GM18870 (cell line): Measurements from ENCODE around the gene TRIM67.
"Not testable (repeated sequence)": the region's sequence is repeated elsewhere in the genome, so short reads cannot be mapped to it uniquely, and the experiment has no call there.

Experiments used
- ATAC-seq: cut with Tn5 transposase; IDR thresholded peaks from one replicate; pipeline ENCODE4 v1.9.1; 2021; ENCODE audit warnings: moderate library complexity; ENCODE audit not compliant: unreplicated experiment

Gene TRIM67

GRCh38 chr1:231201979-231202633 lies 40.2 kb downstream of the TRIM67 start:
- ATAC-seq = no peak

GRCh38 chr1:231203259-231204057 lies 41.6 kb downstream of the TRIM67 start:
- ATAC-seq = no peak

- no peak for ATAC-seq
These were observed 45.0 kb downstream of the TRIM67 start for GRCh38 chr1:231206856-231207255.

GRCh38 chr1:231207437-231207836 lies 45.6 kb downstream of the TRIM67 start:
- no peak for ATAC-seq

GRCh38 chr1:231208980-231209379 lies 47.1 kb downstream of the TRIM67 start:
- no peak for ATAC-seq

- no peak for ATAC-seq
These were observed 47.7 kb downstream of the TRIM67 start for GRCh38 chr1:231209531-231209930.

GRCh38 chr1:231210126-231210525 lies 48.3 kb downstream of the TRIM67 start:
- no peak for ATAC-seq

GRCh38 chr1:231211005-231211857 lies 49.4 kb downstream of the TRIM67 start:
- peak; percentile 81 for ATAC-seq

- not testable (repeated sequence) for ATAC-seq
These were observed 50.4 kb downstream of the TRIM67 start for GRCh38 chr1:231212301-231212700.

GRCh38 chr1:231213831-231214573 lies 52.1 kb downstream of the TRIM67 start:
- no peak for ATAC-seq

- no peak for ATAC-seq
These were observed 53.2 kb downstream of the TRIM67 start for GRCh38 chr1:231214918-231215680.

- no peak for ATAC-seq
These were observed 54.0 kb downstream of the TRIM67 start for GRCh38 chr1:231215681-231216385.

- no peak for ATAC-seq
These were observed 54.6 kb downstream of the TRIM67 start for GRCh38 chr1:231216498-231216897.

- ATAC-seq = no peak
These were observed 55.2 kb downstream of the TRIM67 start for GRCh38 chr1:231217056-231217455.

- ATAC-seq = no peak
These were observed 56.2 kb downstream of the TRIM67 start for GRCh38 chr1:231218078-231218477.

- no peak for ATAC-seq
These were observed 57.9 kb downstream of the TRIM67 start for GRCh38 chr1:231219422-231220401.

- ATAC-seq = no peak
These were observed 58.9 kb downstream of the TRIM67 start for GRCh38 chr1:231220801-231221200.

- no peak for ATAC-seq
These were observed 64.3 kb downstream of the TRIM67 start for GRCh38 chr1:231226156-231226555.
